GM11168 (cell line): ENCODE results near the gene PKNOX2.
"Not testable (repeated sequence)": the region's sequence is repeated elsewhere in the genome, so short reads cannot be mapped to it uniquely, and the experiment has no call there.

Experiments
- in situ Hi-C: fragments of 300-500 bp; cut with MboI; formaldehyde crosslinking; loops from one replicate; pipeline ENCODE4 v1.12.0; 2022; ENCODE audit warnings: low sequenced_read_pairs; ENCODE audit not compliant: unreplicated experiment

The PKNOX2 gene

DNA sequence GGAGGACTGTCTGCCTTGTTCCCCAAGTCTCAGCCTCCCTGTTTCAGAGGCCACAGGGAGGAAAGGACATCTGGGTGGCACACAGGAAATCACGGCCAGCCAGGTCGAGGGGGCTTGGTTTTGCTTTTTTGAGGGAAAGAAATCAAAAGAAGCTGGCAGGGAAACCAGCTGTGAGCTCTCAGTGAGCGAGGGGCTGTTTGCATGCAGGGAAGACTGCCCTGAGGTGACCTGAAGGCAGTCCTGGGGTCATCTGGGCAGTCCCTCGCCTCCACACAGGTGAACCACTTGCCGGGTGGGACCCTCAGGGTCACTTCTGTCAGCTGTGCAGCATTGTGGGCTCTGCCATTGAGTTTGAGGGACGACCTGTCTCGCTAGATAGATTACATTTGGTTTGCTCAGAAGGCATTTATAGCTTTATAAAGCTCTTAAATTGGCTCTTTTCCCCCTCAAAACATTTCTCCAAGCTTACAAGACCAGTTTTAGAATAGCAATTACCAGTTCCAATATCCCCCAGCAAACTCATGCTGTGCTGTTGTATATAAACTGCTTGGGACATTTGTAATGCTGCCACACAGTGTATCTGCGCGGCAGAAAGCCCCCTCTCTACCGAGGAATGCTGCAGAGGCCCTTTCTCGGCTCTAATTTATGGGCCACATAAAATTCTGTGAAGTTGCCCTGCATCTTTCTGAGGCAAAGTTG lies 28.3 kb downstream of the PKNOX2 start:
- in situ Hi-C loops = no loop called here

DNA sequence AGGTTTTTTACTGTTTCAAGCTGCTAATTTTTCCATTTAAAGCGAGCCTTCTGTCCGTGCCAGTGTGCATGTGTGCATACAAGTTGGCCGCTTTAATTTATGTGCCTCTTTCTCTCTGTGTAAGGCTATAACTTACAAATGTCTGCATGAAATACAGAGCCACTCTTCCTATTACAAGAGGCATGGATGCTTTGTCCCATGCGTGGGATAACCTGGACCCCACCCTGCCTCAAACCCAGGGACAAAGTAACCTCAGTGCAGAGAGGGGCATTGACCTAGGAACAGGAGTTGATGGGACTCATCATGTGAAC lies 28.8 kb downstream of the PKNOX2 start:
- in situ Hi-C loops = no loop called here

DNA sequence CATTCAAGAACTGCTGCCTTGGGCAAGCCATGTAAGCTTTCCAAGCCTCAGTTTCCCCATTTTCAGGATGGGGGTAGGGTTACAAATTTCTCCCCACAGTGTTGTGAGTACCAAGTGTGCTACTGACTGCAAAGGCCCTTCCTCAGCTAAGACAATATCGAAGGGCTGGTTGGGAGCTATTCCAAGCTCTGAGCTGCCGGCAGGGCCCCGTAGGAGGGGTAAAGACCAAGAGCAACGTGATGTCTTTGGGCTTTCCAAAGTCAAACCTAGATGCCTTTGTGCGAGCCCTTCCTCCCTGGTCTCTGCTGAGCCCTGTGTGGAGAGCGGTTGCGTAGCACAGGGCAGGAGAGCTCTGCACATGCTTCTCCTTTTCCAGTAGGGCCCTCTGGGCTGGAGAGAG lies 29.3 kb downstream of the PKNOX2 start:
- in situ Hi-C loops = no loop called here

DNA sequence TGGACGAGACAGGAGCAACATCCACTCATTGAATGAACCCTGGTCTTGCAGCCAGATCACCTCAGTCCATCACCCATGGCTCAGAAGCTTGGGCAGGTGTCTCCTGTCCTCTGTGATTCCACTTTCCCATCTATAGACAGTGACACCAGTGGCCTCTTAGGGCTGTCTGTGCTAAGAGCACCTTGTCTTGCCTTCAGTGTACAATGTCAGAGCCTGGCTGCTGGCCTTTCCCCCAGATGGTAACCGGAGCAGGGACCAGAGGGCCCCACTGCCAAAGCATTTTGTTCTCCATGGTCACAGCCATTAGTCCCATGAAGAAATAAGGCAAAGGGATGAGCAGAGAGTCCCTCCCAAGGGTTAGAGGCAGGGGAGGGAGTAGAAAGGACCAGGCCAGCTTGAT lies 35.4 kb downstream of the PKNOX2 start:
- in situ Hi-C loops = no loop called here

DNA sequence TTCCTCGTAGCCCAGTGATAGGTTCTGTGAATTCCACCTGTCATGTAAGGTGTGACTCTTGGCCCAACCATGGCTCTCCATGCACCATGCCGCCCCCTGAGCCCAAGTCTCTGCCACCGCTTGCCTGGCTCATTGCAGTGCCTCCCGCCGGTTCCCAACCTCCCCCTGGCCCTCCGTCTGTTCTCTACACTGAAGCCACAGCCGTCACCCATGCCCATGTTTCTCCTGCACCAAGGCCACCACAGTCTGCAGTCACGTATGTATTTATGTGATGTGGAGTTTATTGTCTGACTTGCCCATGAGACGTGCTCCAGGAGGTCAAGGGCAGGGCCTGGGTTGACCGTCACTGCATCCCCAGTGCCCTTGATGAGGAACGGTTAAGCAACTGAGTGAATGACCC lies 35.9 kb downstream of the PKNOX2 start:
- in situ Hi-C loops = no loop called here

DNA sequence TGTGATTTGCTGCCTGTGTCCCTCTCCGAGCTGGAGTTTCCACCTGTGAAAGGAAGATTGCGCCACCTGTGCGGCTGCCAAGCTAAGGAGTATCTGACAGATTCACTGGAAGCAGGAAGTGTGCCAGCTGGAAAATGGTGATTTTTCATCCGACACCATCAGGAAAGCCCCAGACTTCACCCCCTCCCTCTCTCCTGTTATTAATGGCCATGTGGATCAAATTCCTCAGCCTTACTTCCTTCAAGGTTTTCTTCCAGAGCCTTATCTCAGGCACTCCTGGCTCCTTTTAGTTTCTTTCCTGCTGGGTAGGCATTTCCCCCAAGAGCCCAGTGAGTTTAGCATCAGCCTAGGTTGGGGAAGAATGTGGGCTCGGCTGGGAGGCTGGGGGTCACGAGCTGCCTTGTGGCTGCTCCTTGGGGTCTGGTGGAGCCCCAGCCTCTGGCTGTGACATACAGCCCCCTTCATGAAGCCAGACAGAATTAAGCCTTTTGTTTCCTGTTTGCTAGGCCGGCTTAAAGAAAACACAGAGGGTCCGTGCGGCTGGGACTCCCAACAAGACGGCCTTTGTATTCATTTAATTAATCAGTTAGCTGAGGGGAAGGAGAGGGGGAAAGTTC lies 37.1 kb downstream of the PKNOX2 start:
- in situ Hi-C loops = no loop called here

DNA sequence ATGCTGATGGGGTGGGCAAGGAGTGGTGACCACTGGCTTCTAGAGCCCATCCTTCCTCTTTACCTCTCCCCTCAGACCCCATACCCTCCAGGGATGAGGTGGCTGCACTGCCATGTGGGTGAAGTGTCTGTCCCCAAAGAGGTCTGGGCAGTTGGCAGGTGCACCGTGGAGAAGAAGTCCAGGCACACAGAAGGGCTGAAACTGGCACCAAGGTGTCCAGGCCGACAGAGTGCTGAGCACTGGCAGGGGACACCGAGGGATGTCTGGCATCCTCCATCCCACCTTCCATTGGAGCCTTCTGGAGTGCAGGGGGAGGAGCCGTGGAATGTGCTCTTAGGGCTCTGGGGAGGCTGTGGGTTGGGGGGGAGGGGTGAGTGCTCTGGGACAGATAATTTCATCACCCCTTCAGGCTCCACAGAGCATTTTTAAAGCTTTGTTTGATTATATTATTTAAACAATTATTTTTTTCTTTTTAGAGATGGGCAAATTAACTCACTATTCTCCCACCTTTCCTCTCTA lies 37.9 kb downstream of the PKNOX2 start:
- in situ Hi-C loops = no loop called here

DNA sequence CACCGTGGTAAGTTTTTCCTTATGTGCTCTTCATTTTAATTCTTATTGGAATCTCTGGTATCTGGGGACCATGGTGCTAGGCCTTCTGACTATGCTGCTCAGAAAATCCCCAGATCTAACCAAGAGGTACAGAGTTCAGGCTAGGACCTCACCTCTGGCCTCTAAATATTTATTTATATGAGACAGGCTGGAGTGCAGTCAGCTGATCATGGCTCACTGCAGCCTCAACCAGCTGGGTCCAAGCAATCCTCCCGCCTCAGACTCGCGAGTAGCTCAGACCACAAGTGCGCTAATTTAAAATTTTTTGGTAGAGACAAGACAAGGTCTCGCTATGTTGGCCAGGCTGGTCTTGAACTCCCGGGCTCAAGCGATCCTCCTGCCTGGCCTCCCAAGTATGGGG lies 38.4 kb downstream of the PKNOX2 start:
- in situ Hi-C loops = no loop called here

DNA sequence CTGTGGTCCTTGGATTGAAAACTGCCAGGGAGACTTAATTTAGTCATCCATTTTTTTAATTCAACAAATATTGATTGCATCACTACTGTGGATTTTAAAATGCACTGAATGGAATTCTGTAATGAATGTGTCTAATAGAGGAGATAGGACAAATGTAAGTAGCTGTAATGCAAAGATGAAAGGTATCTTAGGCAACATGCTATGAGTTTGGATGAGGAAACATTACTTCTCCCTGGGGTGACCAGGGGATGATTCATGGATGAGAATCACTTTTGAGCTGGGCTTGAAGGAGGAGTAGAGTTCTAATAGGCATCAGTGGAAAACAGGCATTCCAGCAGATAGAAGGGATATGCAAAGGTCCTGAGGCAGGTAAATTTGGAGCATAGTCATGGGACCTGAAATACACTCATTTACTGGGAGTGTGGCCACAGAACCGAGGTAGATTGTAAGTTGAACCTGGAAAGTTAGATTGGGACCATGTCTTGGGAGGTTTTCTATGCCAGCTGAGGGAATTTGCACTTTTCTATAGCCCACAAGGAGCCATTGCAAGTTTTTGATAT lies 43.4 kb downstream of the PKNOX2 start:
- in situ Hi-C loops = no loop called here

DNA sequence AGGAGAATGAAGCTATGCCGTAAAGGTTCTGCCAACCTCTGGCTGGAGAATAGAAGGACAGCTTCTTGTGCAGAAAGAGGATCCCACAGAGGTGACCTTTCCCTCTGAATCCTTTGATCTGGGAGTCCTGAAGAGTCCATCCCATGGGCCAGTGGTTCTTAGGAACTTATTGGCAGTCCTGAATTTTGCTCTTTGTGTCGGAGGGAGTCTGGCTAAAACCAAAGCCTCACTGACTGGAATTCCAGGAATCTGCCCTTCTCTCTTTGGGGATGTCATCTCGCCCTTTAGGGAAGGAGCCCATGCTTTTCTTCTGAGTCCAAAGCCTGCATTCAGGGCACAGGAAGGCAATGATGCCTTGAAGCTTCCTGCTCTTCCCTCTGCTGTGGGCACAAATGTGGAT lies 45.5 kb downstream of the PKNOX2 start:
- in situ Hi-C loops = no loop called here

DNA sequence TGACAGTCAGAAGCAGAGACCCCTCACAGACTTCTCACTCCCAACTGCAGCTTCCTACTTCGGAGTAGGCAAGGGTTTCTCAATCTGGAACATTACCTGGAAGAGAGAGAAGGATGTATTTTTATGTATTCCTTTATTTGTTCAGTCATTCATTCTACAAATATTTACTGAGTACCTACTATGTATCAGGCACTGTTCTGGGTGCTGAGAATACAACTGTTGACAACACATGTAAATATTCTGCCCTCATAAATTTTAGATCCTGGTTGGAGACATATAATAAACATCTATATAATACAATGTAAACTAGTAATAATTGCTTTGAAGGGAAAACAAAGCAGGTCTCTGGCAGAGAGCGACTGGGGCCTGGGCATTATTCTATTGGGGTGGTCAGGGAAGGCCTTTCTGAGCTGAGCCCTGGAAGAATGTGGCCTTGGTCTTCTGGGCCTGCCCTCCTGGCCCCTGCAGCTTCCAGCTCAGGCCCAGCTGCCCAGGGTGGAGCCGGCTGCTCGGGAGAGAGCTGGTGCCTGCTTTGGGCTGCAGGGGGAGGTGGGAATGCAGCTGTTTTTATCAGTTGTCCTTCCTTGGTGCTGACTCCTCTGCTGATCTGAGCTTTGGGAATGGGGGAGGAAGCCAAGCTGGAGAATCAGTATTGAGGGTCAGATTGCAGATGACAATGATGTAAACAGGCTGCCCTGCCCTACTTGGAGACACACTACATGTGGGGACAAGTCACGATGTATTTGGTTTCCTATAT lies 46.8 kb downstream of the PKNOX2 start:
- in situ Hi-C loops = no loop called here

DNA sequence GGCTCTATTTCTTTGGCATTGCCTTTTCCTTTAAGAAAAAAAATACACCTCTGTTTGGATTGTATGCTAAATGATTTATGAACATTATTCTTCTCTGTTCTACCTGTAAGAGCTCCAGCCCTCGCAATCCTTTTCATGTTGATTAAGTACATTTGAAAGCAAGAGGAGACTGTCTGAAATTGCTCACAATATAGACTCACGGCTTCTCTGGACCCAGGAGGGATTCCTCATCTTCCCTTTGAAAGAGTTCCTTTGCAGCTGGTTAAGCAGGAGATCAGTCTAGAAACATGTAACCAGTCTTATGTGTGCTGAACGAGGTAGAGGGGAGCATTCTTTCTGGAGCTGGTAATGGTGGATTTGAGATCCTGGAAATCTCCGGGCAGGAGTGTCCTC lies 47.4 kb downstream of the PKNOX2 start:
- in situ Hi-C loops = no loop called here

DNA sequence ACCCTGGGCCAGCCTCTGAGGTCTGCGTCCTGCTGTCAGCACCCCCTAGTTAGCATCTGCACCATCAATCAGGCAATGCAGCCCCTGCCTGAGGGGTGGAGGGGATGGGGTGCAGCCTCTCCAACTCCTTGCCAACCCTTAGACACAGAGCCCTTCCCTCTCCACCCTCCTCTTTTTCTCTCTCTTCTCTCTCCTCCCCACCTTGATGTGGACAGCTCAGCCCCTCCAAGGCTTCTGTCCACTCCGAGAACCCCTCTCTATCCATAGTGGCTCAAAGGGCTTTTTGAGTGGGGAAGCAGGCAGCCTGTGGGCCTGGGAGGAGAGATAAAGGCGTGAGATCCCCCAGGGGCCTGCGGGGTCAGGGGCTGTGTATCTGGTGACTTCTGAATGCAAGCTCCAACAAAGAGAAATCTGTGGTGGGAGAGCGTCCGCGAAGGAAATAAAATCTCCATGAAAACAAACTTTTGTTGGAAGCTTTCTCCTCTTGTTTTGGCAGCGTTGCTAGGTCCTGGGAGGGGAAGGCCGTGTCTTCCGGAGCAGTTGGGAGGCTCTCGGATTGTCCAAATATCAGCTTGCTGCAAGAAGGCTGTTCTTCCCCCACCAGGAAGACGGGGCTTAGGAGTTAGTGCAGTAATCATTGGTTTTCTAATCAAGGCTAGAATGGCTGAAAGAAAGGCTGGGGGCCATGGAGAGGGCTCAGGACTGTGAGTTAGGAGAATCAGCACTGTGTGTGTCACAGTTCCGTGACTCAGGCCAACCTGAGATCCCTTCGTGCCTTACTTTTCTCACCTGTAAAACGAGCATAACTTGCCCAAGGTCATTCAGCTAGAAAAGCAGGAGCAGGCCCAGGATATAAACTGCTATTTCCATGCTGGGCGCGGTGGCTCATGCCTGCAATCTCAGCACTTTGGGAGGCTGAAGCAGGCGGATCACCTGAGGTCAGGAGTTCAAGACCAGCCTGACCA lies 50.3 kb downstream of the PKNOX2 start:
- in situ Hi-C loops = no loop called here

DNA sequence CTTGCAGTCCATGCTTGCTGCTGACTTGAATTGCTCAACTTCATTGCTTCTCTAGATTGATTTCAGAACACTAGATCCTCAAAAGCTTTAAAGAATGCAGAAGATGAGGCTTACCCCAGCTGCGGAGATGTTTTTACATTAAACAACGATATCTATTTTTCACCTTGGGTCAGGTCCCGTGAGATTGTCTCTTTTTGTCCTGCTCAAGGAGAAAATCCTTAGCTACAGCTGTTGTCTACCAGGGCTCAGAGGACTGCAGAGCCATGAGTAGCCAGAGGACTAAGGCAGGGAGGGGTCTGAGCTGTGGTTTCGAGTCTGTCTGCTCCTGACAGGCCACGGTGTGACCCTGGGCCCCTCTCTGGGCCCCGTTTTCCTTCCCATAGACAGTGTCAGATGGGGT lies 51.4 kb downstream of the PKNOX2 start:
- in situ Hi-C loops = no loop called here

DNA sequence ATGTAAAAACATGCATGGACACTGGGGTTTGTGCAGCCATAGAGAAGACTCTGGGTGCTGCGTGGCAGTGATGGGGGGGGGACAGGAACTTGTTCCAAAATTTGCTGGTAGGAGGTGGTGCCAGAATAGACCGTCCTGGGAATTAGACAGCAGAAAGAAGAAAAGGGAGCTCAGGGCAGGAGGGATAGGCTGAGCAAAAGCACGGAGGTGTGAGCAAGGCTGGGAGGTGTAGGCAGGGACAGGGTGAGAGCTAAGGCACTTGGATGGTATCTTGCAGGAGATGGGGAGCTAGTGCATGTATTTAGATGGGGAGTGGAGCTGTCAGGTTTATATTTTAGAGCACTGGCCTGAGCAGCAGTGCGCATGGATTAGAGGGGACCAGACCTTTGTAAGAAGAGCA lies 53.8 kb downstream of the PKNOX2 start:
- in situ Hi-C loops = no loop called here

DNA sequence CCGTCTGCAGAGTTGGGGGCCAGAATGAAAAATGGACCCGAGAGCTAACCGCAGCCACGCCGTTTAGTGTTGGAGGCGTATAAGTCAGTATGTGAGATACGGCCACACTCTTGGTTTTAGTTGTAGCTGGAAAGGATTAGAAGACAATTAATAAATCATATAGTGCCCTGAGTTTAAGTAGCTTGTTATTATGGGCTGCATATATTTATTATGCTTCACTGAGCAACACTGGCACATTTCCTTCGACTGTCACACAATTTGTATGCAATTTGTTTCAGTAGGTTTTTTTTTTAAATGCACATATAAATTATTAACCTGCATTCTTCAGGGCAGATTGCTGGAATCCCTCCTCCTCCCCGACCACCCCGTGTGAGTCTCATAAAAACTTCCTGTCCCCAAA lies 56.9 kb downstream of the PKNOX2 start:
- in situ Hi-C loops = no loop called here

DNA sequence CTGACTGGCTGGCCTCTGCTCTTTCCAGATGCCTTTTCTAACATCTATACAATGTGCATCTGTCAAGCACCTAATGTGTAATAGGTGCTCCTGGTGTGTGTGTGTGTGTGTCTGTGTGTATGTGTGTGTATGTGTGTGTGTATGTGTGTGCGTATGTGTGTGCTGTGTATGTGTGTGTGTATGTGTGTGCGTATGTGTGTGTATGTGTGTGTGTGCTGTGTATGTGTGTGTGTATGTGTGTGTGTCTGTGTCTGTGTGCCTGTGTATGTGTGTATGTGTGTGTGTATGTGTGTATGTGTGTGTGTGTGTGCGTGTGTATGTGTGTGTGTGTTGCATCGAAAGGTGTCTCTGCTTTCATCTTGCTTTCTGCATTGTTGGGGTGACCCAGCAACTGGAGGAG lies 57.9 kb downstream of the PKNOX2 start:
- in situ Hi-C loops = no loop called here

DNA sequence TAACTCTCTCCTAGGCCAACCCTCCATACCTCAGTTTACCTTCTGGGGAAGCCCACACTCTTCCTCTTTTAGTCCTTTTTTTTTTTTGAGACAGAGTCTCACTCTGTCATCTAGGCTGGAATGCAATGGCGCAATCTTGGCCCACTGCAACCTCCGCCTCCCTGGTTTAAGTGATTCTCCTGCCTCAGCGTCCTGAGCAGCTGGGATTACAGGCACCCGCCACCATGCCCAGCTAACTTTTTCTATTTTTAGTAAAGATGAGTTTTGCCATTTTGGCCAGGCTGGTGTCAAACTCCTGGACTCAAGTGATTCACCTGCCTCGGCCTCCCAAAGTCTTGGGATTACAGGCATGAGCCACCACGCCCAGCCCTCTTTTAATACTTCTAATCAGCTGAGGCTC lies 58.6 kb downstream of the PKNOX2 start:
- in situ Hi-C loops = not testable (repeated sequence)

DNA sequence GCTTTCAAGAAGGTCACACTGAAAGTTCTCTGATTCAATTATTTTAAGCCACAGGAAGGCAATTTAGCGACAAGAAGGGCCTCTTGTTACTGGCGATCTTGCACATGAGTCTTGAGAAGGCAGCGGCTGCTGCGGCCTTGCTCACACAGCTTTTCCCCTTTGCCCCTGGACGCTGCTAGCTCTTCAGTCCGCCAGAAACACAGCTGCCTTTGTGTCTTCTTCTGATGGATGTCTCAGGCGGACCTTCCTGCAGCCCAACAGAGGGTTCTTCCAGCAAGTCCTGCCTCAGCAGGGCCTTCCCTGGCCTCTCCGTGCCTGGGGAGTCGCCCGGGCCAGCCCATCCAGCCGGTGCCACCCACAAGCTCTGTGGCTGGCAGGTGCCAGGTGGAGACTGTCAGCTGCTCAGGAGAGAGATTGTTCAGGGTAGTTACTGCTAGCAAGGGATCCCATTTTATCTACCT lies 59.4 kb downstream of the PKNOX2 start:
- in situ Hi-C loops = no loop called here

DNA sequence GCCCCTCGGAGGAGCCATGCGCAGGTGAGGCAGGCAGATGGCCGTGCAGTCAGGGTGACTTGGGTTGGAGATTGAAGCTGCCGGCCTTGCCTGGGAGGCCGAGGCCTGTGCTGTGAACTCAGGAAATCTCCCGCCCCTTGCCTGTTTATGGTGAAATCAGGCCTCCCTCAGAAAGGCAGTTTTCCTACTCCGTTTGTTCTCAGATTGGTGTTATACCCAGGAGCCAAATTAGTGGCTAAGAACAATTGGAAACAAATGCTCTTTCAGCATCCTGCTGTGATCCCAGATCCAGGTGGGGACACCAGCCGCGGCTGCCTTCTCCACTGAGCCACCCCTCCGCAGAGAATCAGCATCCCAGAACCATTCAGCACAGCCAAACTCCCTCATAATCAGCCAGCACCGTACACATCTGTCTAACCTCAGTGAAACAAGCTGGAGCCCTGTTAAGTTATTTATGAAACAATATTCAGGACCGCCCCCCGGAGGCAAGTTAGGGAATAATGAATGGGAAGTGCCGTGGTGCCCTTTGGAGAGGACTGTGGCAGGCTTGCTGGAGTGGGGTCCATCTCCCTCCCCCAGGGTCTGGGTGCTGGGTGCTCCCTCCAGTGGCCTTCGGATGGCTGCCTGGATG lies 60.0 kb downstream of the PKNOX2 start:
- in situ Hi-C loops = no loop called here
